IPS-15b (cell line): ENCODE results near the gene ARHGEF16.

Source experiments
- H3K27me3 ChIP-seq: one replicate; pipeline ENCODE4 v1.6.1; 2013; ENCODE audit warnings: low read length; ENCODE audit not compliant: control insufficient read depth, insufficient read depth
- H3K36me3 ChIP-seq: one replicate; pipeline ENCODE4 v1.6.1; 2013; ENCODE audit warnings: low read length; ENCODE audit not compliant: control insufficient read depth, insufficient read depth
- H3K4me1 ChIP-seq: one replicate; pipeline ENCODE4 v1.6.1; 2013; ENCODE audit warnings: mild to moderate bottlenecking, low read length; ENCODE audit not compliant: control insufficient read depth, insufficient read depth
- H3K4me3 ChIP-seq: one replicate; pipeline ENCODE4 v1.5.1; 2013; ENCODE audit warnings: low read depth, low read length
- H3K9ac ChIP-seq: one replicate; pipeline ENCODE4 v1.6.1; 2013; ENCODE audit warnings: low read depth, mild to moderate bottlenecking, low read length
- H3K9me3 ChIP-seq: one replicate; pipeline ENCODE4 v1.6.1; 2013; ENCODE audit warnings: mild to moderate bottlenecking, low read length; ENCODE audit not compliant: control insufficient read depth, insufficient read depth

The ARHGEF16 gene

DNA sequence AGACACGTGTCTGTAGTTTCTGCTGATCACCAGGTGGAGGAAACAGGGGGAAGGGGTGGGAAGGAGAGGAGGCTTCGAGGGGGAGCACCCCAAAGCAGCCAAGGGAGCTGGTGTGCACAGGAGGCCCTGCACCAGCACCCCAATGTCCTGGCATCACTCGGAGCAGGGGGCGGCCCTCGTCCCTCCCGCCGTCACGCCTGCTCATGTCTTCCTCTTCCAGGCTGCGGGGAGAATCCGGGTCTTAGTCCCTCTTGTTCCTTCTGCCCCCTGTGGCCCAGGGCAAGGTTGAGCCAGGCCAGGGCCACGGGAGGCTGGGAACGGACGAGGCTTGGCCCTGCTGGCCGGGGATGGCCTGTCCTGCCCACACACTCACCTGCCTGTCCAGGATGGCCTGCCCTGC, 21.4 kb upstream of the ARHGEF16 start:
- Histone ChIP-seq H3K36me3 (no peaks in the 10 kb centered on the region), H3K9ac (no peak overlapping the region), H3K9me3 (no peaks in the 10 kb centered on the region), H3K4me1 (no peaks in the 10 kb centered on the region), H3K27me3 (no peaks in the 10 kb centered on the region), H3K4me3 (no peak overlapping the region)

DNA sequence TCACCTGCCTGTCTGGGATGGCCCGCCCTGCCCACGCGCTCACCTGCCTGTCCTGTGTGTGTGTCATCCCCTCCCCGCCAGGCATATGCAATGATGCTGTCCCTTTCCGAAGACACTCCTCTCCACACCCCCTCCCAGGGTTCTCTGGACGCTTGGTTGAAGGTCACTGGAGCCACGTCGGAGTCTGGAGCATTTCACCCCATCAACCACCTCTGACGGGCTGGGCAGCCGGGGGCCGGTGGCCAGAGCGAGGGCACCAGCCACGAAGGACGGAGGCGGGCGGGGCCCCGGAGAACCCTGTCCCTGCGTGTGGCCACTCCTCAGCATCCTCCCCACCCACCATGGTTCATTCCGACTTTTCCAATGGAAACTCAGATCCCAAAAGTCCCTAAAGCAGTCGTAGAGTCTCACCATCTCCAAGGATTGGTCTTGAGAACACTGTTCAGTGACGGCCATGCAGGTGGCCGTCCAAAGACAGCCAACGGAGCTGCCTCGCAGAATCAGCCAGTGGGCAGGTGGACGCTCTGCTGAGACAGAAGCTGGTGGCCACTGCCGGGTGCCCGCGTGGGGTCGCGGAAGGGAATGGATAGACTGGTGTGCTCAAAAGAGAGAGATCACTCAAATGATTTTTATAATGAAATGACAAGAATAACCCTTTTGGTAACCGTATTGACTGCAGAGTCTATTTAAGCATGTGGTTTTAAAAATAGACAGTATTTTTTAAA, 20.7 kb upstream of the ARHGEF16 start:
- H3K36me3 ChIP-seq, result no peaks in the 10 kb centered on the region
- no peaks in the 10 kb centered on the region for H3K9me3 ChIP-seq
- no peak overlapping the region for H3K4me3 ChIP-seq
- H3K9ac ChIP-seq, result no peak overlapping the region
- no peaks in the 10 kb centered on the region for H3K27me3 ChIP-seq
- no peaks in the 10 kb centered on the region for H3K4me1 ChIP-seq

DNA sequence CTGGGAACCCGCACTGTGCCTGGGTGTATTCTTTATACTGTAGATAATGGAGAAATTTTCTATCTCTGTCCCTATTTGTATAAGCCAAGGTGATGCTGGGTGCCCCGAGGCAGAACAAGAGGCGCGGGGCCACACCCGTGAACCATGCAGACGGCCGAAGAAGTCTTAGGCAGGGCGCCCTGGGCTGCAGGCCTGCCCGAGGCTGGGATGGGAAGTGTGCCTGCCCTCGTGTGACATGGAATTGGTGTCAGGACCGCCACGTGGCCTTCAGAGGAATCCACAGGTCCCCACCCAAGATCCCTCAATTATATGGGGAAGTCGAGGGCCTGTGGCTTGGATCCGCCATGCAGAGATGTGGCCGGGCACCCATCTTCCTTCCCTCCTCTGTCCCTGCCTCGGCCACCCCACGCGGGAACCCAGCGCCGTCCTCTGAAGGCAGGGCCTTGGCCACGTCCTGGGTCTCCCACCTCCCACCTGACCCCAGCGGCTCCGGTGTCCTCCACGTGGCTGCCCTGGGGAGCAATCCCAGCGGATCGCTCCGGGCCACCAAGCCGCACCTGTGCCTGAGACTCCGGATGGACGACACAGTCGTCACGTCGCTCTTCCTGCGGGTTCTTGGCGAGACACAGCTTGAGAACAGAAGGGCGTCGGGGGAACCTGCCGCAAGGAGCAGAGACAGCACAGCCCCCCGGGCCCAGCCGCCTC, 19.9 kb upstream of the ARHGEF16 start:
- H3K36me3 ChIP-seq, result no peaks in the 10 kb centered on the region

DNA sequence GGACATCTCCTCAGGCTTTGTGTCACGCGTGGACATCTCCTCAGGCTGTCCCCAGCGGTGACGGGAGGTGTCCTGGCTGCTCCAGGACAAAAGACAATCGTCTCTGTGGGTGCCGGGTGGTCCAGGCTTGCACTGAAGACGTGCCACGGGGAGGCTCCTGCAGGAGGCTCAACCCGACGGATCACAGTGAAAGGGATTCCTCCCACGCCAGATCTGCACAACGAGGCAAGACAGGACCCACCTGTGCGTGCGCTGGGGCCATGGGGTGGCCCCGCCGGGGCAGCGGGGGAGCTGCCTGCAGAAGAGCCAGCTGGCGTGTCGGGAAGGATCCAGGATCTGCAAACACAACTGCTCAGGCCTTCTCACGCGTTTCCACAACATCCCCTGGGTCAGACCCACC, 18.8 kb upstream of the ARHGEF16 start:
- Histone ChIP-seq H3K36me3 (no peaks in the 10 kb centered on the region), H3K27me3 (no peaks in the 10 kb centered on the region)

More for the DNA sequence above, 19.9 kb upstream of the ARHGEF16 start:
- H3K27me3 ChIP-seq, result no peaks in the 10 kb centered on the region
- no peaks in the 10 kb centered on the region for H3K9me3 ChIP-seq
- no peak overlapping the region for H3K4me3 ChIP-seq
- no peak overlapping the region for H3K9ac ChIP-seq
- no peaks in the 10 kb centered on the region for H3K4me1 ChIP-seq

DNA sequence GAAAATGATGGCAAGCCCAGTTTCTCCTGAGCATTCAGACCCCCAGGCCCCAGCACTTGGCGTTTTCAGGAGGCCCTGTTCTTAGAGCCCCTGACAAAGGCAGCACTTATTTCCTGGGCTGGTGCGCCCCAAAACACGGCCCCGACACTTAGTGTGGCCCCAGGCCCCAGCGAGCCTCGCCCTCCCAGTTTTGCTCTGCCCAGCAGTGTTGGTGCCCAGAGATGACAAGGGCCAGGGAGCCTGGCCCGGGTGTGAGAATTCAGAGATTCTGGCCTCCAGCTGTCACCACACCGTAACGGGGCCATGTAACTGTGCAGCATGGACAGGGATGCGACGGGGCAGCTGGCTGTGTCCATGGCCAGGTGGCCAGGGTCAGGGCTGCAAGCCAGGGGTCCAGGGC, 18.0 kb upstream of the ARHGEF16 start:
- no peaks in the 10 kb centered on the region for H3K9me3 ChIP-seq
- no peaks in the 10 kb centered on the region for H3K4me1 ChIP-seq
- no peaks in the 10 kb centered on the region for H3K27me3 ChIP-seq
- no peaks in the 10 kb centered on the region for H3K36me3 ChIP-seq
- H3K4me3 ChIP-seq, result no peak overlapping the region
- no peak overlapping the region for H3K9ac ChIP-seq

More for the DNA sequence above, 18.8 kb upstream of the ARHGEF16 start:
- Histone ChIP-seq H3K4me1 (no peaks in the 10 kb centered on the region), H3K9me3 (no peaks in the 10 kb centered on the region), H3K9ac (no peak overlapping the region), H3K4me3 (no peak overlapping the region)

DNA sequence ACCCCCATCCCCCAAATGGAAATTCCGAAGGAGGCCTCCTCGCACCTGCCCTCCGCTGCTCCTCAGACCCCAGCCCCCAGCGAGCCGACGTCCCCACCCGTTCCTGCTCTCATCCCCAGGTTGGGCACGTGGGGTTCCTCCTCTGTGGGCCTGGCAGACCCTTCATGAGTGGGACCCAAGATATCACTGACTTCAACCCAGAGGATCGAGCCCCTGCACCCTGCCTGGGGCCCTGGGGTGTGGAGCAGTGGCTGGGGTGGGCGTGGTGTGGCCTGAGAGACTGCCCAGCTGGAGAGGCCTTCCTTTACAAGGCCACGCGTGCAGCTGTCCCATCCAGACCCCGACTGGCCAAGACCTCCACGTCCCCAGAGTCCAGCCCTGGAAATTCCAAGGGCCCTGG, 17.6 kb upstream of the ARHGEF16 start:
- H3K4me3 ChIP-seq, result no peak overlapping the region
- H3K36me3 ChIP-seq, result no peaks in the 10 kb centered on the region
- H3K4me1 ChIP-seq, result no peaks in the 10 kb centered on the region
- no peaks in the 10 kb centered on the region for H3K9me3 ChIP-seq
- no peaks in the 10 kb centered on the region for H3K27me3 ChIP-seq
- no peak overlapping the region for H3K9ac ChIP-seq

DNA sequence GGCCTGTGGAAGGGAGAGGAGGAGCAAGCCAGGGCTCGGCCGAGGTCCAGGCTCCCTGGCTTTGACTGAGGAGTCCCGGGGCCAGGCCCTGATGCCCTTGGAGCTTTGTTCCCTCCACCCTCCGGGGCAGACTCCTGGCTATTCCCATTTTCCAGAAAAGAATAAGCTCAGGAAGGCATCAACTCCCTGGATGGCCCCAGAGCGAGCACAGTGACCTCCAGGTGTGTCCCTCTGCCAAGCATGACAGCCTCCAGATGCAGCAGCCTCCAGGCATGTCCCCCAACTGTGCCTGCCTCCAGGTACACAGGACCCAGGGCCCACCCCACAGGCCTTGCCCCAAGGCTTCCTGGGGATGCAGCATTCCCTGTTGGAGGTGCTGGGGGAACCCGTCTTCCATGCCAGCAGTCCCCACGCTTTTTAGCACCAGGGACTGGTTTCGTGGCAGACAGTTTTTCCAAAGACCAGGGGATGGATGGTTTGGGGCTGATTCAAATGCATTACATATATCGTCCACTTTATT, 15.7 kb upstream of the ARHGEF16 start:
- Histone ChIP-seq H3K27me3 (no peaks in the 10 kb centered on the region), H3K9ac (no peak overlapping the region), H3K4me3 (no peak overlapping the region), H3K4me1 (no peaks in the 10 kb centered on the region), H3K36me3 (no peaks in the 10 kb centered on the region), H3K9me3 (no peaks in the 10 kb centered on the region)

DNA sequence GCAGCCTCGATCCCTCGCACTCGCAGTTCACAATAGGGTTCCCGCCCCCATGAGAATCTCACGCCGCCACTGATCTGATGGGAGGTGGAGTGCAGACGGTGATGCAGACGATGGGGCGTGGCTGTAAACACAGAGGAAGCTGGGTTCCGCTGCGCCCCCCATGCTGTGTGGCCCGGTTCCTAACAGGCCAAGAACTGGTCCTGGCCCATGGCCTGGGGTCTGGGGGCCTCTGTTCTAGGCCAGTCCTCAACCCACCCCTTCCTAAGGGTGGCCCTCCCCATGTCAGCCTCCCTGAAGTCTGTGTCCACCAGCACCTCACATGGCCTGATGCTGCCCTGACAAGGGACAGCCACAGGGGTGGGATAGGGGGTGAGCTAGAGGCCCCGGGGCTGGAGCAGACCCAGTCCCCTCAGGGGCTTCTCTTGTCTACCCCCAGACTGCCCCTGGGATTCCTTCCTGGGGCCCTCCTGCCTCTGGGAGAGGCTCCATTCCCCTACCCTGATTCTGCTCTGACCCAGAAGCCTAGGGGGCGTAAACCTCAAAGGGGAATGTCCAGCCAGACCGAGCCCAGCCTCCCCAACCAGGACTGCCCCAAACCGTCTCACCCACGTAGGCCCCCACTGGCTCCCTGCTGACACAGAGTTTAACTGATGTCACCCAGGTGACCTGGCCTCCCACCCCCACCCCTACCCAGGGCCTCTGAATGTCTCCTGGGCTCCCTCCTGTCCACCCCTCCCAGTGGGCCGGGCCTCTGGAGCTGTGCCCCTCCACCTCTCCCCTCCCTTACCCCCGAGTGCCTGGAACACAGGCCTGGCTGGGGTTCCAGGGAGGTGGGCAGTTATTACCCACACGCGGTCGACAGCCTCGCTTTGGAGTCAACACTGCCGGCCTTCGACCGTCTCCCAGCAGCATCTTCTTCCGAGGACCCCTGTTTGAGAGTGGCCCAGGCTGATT, 14.8 kb upstream of the ARHGEF16 start:
- H3K27me3 ChIP-seq, result no peaks in the 10 kb centered on the region
- H3K9ac ChIP-seq, result no peak overlapping the region
- no peaks in the 10 kb centered on the region for H3K4me1 ChIP-seq
- no peaks in the 10 kb centered on the region for H3K36me3 ChIP-seq
- H3K9me3 ChIP-seq, result no peaks in the 10 kb centered on the region
- no peak overlapping the region for H3K4me3 ChIP-seq

DNA sequence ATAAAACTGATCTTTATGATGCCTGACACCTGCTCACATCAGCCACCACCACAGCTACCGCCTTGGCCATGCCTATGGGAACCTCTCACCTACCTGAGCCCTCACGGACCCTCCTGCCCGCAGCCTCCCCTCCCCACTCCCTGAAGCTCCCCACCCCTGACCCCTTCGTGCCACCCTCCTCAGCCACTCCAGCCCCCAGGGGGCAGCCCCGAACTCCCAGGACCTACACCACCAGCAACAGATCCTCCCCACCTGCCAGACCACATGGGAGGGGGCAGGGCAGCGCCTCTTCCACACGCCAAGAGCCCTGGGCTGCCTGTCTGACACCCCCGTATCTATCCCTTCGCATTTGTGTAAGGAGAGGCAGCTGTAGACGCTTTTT, 14.2 kb upstream of the ARHGEF16 start:
- no peak overlapping the region for H3K4me3 ChIP-seq
- H3K36me3 ChIP-seq, result no peaks in the 10 kb centered on the region
- no peaks in the 10 kb centered on the region for H3K4me1 ChIP-seq
- H3K27me3 ChIP-seq, result no peaks in the 10 kb centered on the region
- no peaks in the 10 kb centered on the region for H3K9me3 ChIP-seq
- no peak overlapping the region for H3K9ac ChIP-seq

DNA sequence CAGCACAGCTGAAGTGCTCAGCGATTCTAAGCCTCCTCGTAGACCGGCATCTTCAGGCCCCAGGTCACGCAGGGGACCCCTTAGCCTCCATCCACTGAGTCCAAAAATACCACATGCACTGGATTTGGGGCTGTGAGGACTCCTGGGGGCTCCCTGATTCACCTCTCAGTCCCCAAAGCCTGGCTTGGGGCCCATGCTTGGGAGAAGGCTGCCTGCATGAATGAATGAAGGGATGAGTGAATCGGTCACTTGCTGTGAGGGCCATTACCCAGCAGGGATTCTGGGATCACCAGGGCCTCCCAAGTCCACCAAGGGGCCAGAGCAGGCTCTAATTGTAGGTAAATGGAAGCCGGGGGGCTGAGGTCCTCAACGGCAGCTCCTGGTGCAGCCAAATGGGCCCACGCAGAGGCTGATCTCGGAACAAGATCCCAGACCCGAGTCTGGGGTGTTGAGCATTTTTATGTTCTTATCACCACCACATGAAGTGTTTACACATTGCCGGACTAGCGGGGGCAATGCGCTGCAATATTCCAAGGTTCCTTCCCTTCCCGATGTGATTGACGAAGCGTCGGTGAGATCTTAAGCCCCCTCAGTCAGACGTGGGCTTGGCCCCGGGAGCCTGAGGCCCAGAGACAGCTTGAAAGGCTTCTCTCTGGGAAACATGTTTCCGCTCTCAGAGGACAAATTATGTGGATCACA, 13.6 kb upstream of the ARHGEF16 start:
- Histone ChIP-seq H3K9ac (no peak overlapping the region), H3K27me3 (no peaks in the 10 kb centered on the region), H3K36me3 (no peaks in the 10 kb centered on the region), H3K4me1 (no peaks in the 10 kb centered on the region), H3K4me3 (no peak overlapping the region), H3K9me3 (no peaks in the 10 kb centered on the region)

DNA sequence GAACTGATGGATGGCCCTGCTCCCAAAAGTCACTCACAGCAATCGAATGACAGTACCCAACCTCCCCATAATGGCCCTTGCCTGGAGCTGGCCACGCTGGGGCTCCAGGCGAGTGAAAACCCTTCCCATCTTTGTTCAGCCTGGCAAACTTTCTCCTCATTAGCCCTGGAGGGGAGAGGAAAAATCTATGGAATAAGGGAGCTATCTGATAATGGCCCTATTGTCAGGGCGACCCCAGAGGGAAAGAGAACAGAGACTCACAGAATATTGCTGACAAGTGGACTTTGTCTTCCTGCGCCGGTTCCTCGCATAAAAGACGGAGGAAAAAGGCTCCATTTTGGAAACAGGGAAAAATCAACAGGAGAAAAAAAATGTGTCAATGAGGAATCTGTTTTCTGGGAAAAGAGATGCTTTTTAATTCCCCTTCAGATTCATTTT, 13.0 kb upstream of the ARHGEF16 start:
- H3K27me3 ChIP-seq, result no peaks in the 10 kb centered on the region
- H3K4me1 ChIP-seq, result no peaks in the 10 kb centered on the region
- no peak overlapping the region for H3K4me3 ChIP-seq
- no peak overlapping the region for H3K9ac ChIP-seq
- no peaks in the 10 kb centered on the region for H3K9me3 ChIP-seq
- H3K36me3 ChIP-seq, result no peaks in the 10 kb centered on the region
